Measurements from ENCODE around the gene PSMD6.

Gene PSMD6

DNA sequence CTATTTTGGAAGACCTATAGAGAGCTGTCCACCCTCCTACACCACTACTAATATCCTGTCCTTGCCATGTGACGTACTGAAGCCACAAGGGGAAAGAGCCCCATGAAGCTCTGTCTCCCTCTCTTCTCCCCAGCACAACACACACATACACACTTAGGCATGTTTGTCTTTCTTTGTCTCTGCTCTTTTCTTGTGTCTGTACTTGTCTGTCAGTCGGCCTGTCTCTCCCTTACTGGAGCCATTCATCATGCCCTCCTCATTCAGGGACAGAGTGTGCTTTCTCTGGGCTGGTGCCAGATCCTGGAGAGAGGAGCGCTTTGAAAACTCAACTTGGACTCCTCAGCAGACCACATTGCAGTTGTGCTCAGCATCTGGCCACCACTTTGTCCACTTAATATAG, 47.6 kb downstream of the PSMD6 start:
- DNase-seq, result peak; percentile 42

DNA sequence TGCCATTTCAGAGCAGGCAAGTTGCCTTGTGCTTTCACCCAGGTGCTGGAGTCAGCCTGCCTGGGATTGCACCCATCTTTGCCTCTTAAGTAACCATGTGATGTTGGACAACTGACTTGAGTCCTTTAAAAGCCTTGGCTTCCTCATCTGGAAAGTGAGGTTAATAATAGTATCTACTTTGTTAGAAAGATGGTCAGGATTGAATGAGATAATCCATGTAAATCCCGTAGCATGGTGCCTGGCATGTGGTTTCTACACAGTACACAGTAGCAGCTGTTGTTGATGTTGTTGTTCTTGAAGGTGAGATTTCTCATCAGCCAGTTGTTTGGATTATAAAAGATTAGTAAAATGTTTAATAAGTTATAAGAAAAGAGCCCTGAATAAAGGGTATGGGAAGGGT, 48.8 kb downstream of the PSMD6 start:
- no peak for DNase-seq

- DNase-seq, result no peak
These were observed 49.9 kb downstream of the PSMD6 start for GRCh38 chr3:63973406-63973805.

GRCh38 chr3:63972987-63973386, 50.3 kb downstream of the PSMD6 start:
- no peak for DNase-seq

DNA sequence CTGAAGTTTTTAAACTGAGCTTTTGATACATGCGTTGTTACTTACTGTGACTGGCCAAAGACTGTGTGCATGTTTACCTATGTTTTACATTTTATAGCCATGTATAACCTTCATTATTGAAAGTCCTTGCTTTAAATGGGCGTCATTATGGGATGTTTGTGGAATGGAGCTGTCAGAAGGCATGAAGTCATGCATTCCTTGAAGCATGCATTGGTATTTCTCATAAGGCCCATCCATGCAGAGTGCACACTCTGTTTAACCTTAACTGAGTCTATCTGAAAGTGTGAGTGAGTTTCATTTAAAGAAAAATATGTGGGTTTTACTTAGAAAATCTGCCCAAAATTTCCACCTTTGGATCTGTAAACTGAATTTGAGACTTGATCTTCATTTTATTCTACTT, 51.1 kb downstream of the PSMD6 start:
- no peak for DNase-seq

DNA sequence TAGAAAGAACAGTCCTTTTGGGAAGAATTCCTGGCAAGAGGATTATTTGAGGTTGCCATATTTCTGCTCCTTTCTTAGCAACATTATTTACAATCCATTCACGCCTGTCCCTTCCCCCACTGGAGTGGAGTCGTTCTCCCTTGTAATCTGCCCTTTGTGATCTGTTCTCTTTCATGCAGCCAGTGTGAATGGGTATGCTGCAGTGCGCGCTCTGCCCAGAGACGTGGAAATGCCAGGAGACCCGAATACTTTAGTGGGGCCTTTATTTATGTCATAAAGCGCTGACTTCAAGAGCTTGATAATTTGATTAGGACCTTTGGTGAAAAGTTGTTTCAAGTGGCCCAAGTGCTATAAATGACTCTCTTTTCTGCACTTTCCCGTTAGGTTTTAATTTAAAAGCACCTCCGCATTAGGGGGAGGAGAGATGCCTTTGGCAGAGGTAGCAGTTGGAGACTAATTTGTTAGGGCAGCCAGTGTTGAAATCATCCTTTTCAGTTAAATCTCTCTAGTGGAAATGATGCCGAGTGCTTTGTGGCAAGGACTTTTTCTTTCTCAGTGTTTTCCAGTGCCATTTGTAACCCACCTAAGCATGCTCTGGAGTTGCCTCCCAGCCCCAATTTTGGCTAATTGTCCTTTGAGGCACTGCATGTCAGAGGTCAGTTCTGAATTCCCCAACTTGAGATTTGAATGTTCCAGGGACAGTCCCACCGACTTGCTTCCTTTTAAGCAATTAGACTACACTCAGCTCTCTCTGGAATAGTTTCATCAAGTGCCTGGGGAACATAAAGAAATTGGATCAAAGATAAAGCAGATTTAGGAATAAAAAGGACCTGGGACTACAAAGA, 52.4 kb downstream of the PSMD6 start:
- no peak for DNase-seq

GRCh38 chr3:63969876-63970275, 53.4 kb downstream of the PSMD6 start:
- no peak for DNase-seq

- no peak for DNase-seq
These were observed 54.5 kb downstream of the PSMD6 start for GRCh38 chr3:63968612-63969350.

GRCh38 chr3:63967675-63968611, 55.4 kb downstream of the PSMD6 start:
- peak; percentile 52 for DNase-seq

GRCh38 chr3:63966871-63967270, 56.4 kb downstream of the PSMD6 start:
- no peak for DNase-seq

- DNase-seq, result no peak
These were observed 57.3 kb downstream of the PSMD6 start for GRCh38 chr3:63966007-63966406.

DNA sequence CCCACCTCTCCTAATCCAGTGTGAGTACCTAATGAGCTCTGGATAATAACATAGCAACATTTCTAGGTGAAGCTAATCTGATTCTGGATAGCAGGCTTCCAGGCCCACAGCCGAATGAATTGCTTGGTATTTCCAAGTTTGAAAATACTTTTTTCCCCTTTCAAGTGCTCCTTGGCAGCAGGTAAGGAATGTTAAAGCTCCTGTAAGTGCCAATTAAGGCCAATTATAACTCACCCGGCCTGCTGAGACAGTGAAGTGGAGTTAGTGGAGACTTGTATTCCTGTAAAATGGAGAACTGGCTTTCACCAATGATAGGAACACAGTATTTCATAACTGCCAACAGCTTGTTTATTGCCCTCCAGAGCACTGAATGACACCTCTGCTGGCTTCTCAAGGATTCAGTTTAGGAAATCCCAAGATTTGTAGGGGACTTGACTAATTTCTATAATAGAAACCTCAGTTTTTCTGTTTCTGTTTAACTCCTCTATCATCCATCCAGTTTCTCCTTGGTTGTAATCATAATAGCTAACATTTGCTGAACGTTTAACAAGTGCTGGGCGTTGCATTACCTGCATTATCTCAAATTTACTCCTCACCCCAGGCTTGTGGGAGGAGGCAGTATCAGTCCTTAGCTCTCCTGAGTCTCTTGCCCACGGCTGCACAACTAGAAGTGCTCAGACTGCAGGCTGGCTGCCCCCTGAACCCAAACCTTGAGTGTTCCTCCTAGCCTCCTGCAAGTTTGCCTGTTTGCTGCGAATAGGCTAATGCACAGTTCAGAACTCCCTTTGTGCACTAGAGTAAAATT, 58.4 kb downstream of the PSMD6 start:
- no peak for DNase-seq

GRCh38 chr3:63963496-63963895, 59.8 kb downstream of the PSMD6 start:
- DNase-seq, result no peak

- no peak for DNase-seq
These were observed 61.4 kb downstream of the PSMD6 start for GRCh38 chr3:63961891-63962290.
